ENCODE results near the gene OSTM1. TPM values are rescaled to one million over a fixed set of nuclear protein-coding genes. Genes with fewer than 3 reads are reported as not detected.

OSTM1 gene
- total and polyA plus RNA-seq, 10 of the 15 experiments (the other 5 are each of a cell fraction or from before 2014, with no cell fraction given), result 3.0 to 17.1 (median 5.8) TPM

- 35% methylated on average over 3 of the region's 3 CpGs for WGBS (ENCODE audit: insufficient coverage, insufficient replicate concordance, low lambda C conversion rate, missing lambda C conversion rate)
- RAD21 ChIA-PET (ENCODE audit: unreplicated experiment), result no interaction called here
- CTCF ChIA-PET, result interaction anchor here (1.1 kb wide), 1 partner anchor 22 kb away, joined by 4 read pairs; no protein-coding TSS in a partner anchor
Observed at GRCh38 chr6:108027594-108027993, 46.9 kb downstream of the OSTM1 start.

GRCh38 chr6:108027056-108027455 is 47.5 kb downstream of the OSTM1 start:
- intact Hi-C loops (cut with micrococcal nuclease; ENCODE audit: unreplicated experiment), result no loop called here
- ChIA-PET CTCF (interaction anchor here (1.1 kb wide), 1 partner anchor 23 kb away, joined by 4 read pairs; no protein-coding TSS in a partner anchor), SMC1A (ENCODE audit: uncharacterized antibody, unreplicated experiment) (interaction anchor here (0.5 kb wide), 1 partner anchor 266 kb away, joined by 3 read pairs; no protein-coding TSS in a partner anchor), RAD21 (ENCODE audit: unreplicated experiment) (no interaction called here), POLR2A (no interaction called here)
- FAIRE-seq (no peak), ATAC-seq (no peak), DNase-seq (ENCODE audit: low read depth, low spot score) (no peak)
- H3K27me3 ChIP-seq (replicated peaks in 1 of 2; ENCODE audit: control insufficient read depth in 2 of 2, insufficient read depth in 2 of 2, low read length in 1 of 2), result no peaks in the 10 kb centered on the region
- H3K79me2 ChIP-seq (ENCODE audit: control insufficient read depth, insufficient read depth, low read length), result no peaks in the 10 kb centered on the region
- H3K9ac ChIP-seq (ENCODE audit: control insufficient read depth, insufficient read depth, low read length), result no peak overlapping the region
- 84% methylated on average over 3 of the region's 3 CpGs for whole genome bisulfite sequencing (ENCODE audit: insufficient coverage, insufficient replicate concordance, low lambda C conversion rate, missing lambda C conversion rate)
- H4K20me1 ChIP-seq (ENCODE audit: control insufficient read depth, insufficient read depth), result no peaks in the 10 kb centered on the region
- H3K4me1 ChIP-seq (ENCODE audit: control insufficient read depth, insufficient read depth, low read length), result no peaks in the 10 kb centered on the region
- H3K4me3 ChIP-seq, result no peak overlapping the region
- H3K36me3 ChIP-seq (ENCODE audit: control insufficient read depth in 2 of 2, insufficient read depth in 2 of 2, low read length in 1 of 2), result no peaks in the 10 kb centered on the region
- H2AFZ ChIP-seq (ENCODE audit: control insufficient read depth, low read depth, low read length), result no peak overlapping the region
- BruUV-seq (replicated peaks), result no TSS peak
- H3K4me2 ChIP-seq (ENCODE audit: control insufficient read depth, insufficient read depth), result no peak overlapping the region
- H3K27ac ChIP-seq (ENCODE audit: control insufficient read depth, insufficient read depth), result no peak overlapping the region
- in situ Hi-C loops (cut with MboI), result no loop called here
- no peaks in the 10 kb centered on the region for H3K9me3 ChIP-seq (replicated peaks; ENCODE audit: control insufficient read depth, insufficient read depth, low read length)
- TF ChIP-seq, protein P1, sequence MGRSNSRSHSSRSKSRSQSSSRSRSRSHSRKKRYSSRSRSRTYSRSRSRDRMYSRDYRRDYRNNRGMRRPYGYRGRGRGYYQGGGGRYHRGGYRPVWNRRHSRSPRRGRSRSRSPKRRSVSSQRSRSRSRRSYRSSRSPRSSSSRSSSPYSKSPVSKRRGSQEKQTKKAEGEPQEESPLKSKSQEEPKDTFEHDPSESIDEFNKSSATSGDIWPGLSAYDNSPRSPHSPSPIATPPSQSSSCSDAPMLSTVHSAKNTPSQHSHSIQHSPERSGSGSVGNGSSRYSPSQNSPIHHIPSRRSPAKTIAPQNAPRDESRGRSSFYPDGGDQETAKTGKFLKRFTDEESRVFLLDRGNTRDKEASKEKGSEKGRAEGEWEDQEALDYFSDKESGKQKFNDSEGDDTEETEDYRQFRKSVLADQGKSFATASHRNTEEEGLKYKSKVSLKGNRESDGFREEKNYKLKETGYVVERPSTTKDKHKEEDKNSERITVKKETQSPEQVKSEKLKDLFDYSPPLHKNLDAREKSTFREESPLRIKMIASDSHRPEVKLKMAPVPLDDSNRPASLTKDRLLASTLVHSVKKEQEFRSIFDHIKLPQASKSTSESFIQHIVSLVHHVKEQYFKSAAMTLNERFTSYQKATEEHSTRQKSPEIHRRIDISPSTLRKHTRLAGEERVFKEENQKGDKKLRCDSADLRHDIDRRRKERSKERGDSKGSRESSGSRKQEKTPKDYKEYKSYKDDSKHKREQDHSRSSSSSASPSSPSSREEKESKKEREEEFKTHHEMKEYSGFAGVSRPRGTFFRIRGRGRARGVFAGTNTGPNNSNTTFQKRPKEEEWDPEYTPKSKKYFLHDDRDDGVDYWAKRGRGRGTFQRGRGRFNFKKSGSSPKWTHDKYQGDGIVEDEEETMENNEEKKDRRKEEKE (IDR thresholded peaks at IDR 0.05), result no peak
- TF ChIP-seq ATF7 (IDR thresholded peaks at IDR 0.05; ENCODE audit: low read depth) (no peak), SIX5 (IDR thresholded peaks at IDR 0.05; ENCODE audit: low read depth, low read length, severe bottlenecking) (no peak), TARDBP (IDR thresholded peaks at IDR 0.05; ENCODE audit: borderline replicate concordance) (no peak), SP1 (IDR thresholded peaks at IDR 0.05; ENCODE audit: low read depth, low read length) (no peak), BRCA1 (IDR thresholded peaks at IDR 0.05; ENCODE audit: low read depth, low read length) (no peak), HDGF (IDR thresholded peaks at IDR 0.05) (no peak)

More at GRCh38 chr6:108027594-108027993, 46.9 kb downstream of the OSTM1 start:
- SMC1A ChIA-PET (ENCODE audit: uncharacterized antibody, unreplicated experiment), result interaction anchor here (0.5 kb wide), 1 partner anchor 267 kb away, joined by 3 read pairs; no protein-coding TSS in a partner anchor
- H3K36me3 ChIP-seq (ENCODE audit: control insufficient read depth in 2 of 2, insufficient read depth in 2 of 2, low read length in 1 of 2), result no peaks in the 10 kb centered on the region
- H3K4me2 ChIP-seq (ENCODE audit: control insufficient read depth, insufficient read depth), result no peak overlapping the region
- no peak for DNase-seq (ENCODE audit: low read depth, low spot score)
- TF ChIP-seq, protein P2, sequence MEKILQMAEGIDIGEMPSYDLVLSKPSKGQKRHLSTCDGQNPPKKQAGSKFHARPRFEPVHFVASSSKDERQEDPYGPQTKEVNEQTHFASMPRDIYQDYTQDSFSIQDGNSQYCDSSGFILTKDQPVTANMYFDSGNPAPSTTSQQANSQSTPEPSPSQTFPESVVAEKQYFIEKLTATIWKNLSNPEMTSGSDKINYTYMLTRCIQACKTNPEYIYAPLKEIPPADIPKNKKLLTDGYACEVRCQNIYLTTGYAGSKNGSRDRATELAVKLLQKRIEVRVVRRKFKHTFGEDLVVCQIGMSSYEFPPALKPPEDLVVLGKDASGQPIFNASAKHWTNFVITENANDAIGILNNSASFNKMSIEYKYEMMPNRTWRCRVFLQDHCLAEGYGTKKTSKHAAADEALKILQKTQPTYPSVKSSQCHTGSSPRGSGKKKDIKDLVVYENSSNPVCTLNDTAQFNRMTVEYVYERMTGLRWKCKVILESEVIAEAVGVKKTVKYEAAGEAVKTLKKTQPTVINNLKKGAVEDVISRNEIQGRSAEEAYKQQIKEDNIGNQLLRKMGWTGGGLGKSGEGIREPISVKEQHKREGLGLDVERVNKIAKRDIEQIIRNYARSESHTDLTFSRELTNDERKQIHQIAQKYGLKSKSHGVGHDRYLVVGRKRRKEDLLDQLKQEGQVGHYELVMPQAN (conservative IDR thresholded peaks at IDR 0.05), result no peak
- TF ChIP-seq ZBED1 (IDR thresholded peaks at IDR 0.05; ENCODE audit: borderline replicate concordance) (no peak), ASH2L (IDR thresholded peaks at IDR 0.05; ENCODE audit: borderline replicate concordance, low read depth) (no peak)
- H3K9ac ChIP-seq (ENCODE audit: control insufficient read depth, insufficient read depth, low read length), result no peak overlapping the region
- H3K4me1 ChIP-seq (ENCODE audit: control insufficient read depth, insufficient read depth, low read length), result no peaks in the 10 kb centered on the region
- no peak overlapping the region for H3K27ac ChIP-seq (ENCODE audit: control insufficient read depth, insufficient read depth)
- no peaks in the 10 kb centered on the region for H3K79me2 ChIP-seq (ENCODE audit: control insufficient read depth, insufficient read depth, low read length)
- no peaks in the 10 kb centered on the region for H3K9me3 ChIP-seq (replicated peaks; ENCODE audit: control insufficient read depth, insufficient read depth, low read length)
- no peaks in the 10 kb centered on the region for H3K27me3 ChIP-seq (replicated peaks in 1 of 2; ENCODE audit: control insufficient read depth in 2 of 2, insufficient read depth in 2 of 2, low read length in 1 of 2)
- intact Hi-C loops (cut with micrococcal nuclease; ENCODE audit: unreplicated experiment) (no loop called here), in situ Hi-C loops (cut with MboI) (no loop called here)
- no peak overlapping the region for H2AFZ ChIP-seq (ENCODE audit: control insufficient read depth, low read depth, low read length)
- no peak for ATAC-seq
- POLR2A ChIA-PET, result no interaction called here
- no peaks in the 10 kb centered on the region for H4K20me1 ChIP-seq (ENCODE audit: control insufficient read depth, insufficient read depth)
- BruUV-seq (replicated peaks), result no TSS peak
- FAIRE-seq, result no peak
- H3K4me3 ChIP-seq, result no peak overlapping the region
